ENCODE measurements around the gene PKN2. TPM values are rescaled to one million over a fixed set of nuclear protein-coding genes. Genes with fewer than 3 reads are reported as not detected.

Gene PKN2
- total and polyA plus RNA-seq, 2 experiments from 2014 or later: 14.6 to 29.4 TPM

- Histone ChIP-seq H3K4me3 (no peak overlapping the region), H3K4me2 (no peak overlapping the region), H3F3A (replicated peaks; ENCODE audit: low read depth) (no peaks in the 10 kb centered on the region), H3K27me3 (ENCODE audit: insufficient read depth) (no peaks in the 10 kb centered on the region), H3K79me2 (replicated peaks; ENCODE audit: insufficient read depth) (no peaks in the 10 kb centered on the region), H2AFZ (no peak overlapping the region), H3K4me1 (ENCODE audit: insufficient read depth) (no peaks in the 10 kb centered on the region), H4K20me1 (replicated peaks; ENCODE audit: insufficient read depth) (no peaks in the 10 kb centered on the region), H3K9me2 (ENCODE audit: insufficient read depth) (no peaks in the 10 kb centered on the region), H3K27ac (ENCODE audit: low read depth) (no peak overlapping the region), H3K36me3 (ENCODE audit: insufficient read depth) (peaks cover 22% of the 10 kb centered on the region)
- ATAC-seq (no peak), DNase-seq (ENCODE audit: low spot score) (peak; percentile 60)
- Mint-ChIP-seq H3K9me3 (peaks cover 23% of the 10 kb centered on the region), H3K4me3 (no peak overlapping the region), H3K27me3 (ENCODE audit: insufficient read depth, low read depth, poor library complexity) (no peaks in the 10 kb centered on the region), H3K36me3 (ENCODE audit: low read depth) (peaks cover 52% of the 10 kb centered on the region), H3K27ac (no peak overlapping the region), H3K4me1 (no peaks in the 10 kb centered on the region; the same call in 2 of the 3 replicates)
- peak; percentile 66 to 88 for TF ChIP-seq CTCF (conservative IDR thresholded peaks at IDR 0.05; ENCODE audit: low read depth in 2 of 2)
- TF ChIP-seq, protein P1, sequence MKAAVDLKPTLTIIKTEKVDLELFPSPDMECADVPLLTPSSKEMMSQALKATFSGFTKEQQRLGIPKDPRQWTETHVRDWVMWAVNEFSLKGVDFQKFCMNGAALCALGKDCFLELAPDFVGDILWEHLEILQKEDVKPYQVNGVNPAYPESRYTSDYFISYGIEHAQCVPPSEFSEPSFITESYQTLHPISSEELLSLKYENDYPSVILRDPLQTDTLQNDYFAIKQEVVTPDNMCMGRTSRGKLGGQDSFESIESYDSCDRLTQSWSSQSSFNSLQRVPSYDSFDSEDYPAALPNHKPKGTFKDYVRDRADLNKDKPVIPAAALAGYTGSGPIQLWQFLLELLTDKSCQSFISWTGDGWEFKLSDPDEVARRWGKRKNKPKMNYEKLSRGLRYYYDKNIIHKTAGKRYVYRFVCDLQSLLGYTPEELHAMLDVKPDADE (IDR thresholded peaks at IDR 0.05): no peak
Observed at GRCh38 chr1:88800382-88801051, 116.4 kb downstream of the PKN2 start.

- H3K4me1 Mint-ChIP-seq: no peaks in the 10 kb centered on the region; the same call in 2 of the 3 replicates
- no peaks in the 10 kb centered on the region for H3K4me1 ChIP-seq (ENCODE audit: insufficient read depth)
- H3K79me2 ChIP-seq (replicated peaks; ENCODE audit: insufficient read depth): no peaks in the 10 kb centered on the region
- H3K27ac ChIP-seq (ENCODE audit: low read depth): peak overlapping the region; percentile 34; the same call in 1 of the 2 replicates
- no peak overlapping the region for H3K4me3 Mint-ChIP-seq
- DNase-seq (ENCODE audit: low spot score) (peak; percentile 15), ATAC-seq (no peak)
- peaks cover 60% of the 10 kb centered on the region for H3K36me3 Mint-ChIP-seq (ENCODE audit: low read depth)
- no peak overlapping the region for H3K4me3 ChIP-seq
- H3K9me2 ChIP-seq (ENCODE audit: insufficient read depth): no peaks in the 10 kb centered on the region
- H4K20me1 ChIP-seq (replicated peaks; ENCODE audit: insufficient read depth): no peaks in the 10 kb centered on the region
- no peaks in the 10 kb centered on the region for H3K27me3 Mint-ChIP-seq (ENCODE audit: insufficient read depth, low read depth, poor library complexity)
- no peak overlapping the region for H2AFZ ChIP-seq
- no peak for TF ChIP-seq JUNB (IDR thresholded peaks at IDR 0.05; ENCODE audit: unreplicated experiment)
- no peak for TF ChIP-seq EZH2phosphoT487 (IDR thresholded peaks at IDR 0.05; ENCODE audit: unreplicated experiment)
- no peak for TF ChIP-seq POLR2AphosphoS5 (IDR thresholded peaks at IDR 0.05; ENCODE audit: low read depth)
- TF ChIP-seq, protein P1 (IDR thresholded peaks at IDR 0.05): no peak
- no peak for TF ChIP-seq EZH2 (IDR thresholded peaks at IDR 0.05; ENCODE audit: low read depth, unreplicated experiment)
- TF ChIP-seq NANOG (IDR thresholded peaks at IDR 0.05; ENCODE audit: borderline replicate concordance): no peak
- TF ChIP-seq ZNF462 (CRISPR knock-in tag; IDR thresholded peaks at IDR 0.05): no peak
- no peak for TF ChIP-seq ZNF331 (CRISPR knock-in tag; IDR thresholded peaks at IDR 0.05; ENCODE audit: low read depth)
- no peak overlapping the region for H3K4me2 ChIP-seq
- H3K27me3 ChIP-seq (ENCODE audit: insufficient read depth): no peaks in the 10 kb centered on the region
- peaks cover 23% of the 10 kb centered on the region for H3K9me3 Mint-ChIP-seq
- H3K36me3 ChIP-seq (ENCODE audit: insufficient read depth): peaks cover 23% of the 10 kb centered on the region
- no peak overlapping the region for H3K27ac Mint-ChIP-seq
- H3F3A ChIP-seq (replicated peaks; ENCODE audit: low read depth): no peaks in the 10 kb centered on the region
Observed at GRCh38 chr1:88801575-88802208, 117.6 kb downstream of the PKN2 start.

All from GM23338 (cell line).